Urinary bladder (tissue), 4 donors: ENCODE measurements around the gene SOST. TPM values are rescaled to one million over a fixed set of nuclear protein-coding genes. Genes with fewer than 3 reads are reported as not detected.

Experiments used
- DNase-seq: peaks from one replicate; pipeline ENCODE4 v3.0.0-alpha.2; 2015; ENCODE audit errors: extremely low spot score
- H3K27ac ChIP-seq: one replicate; pipeline ENCODE4 v1.5.1; 2013; ENCODE audit warnings: low read depth, mild to moderate bottlenecking, moderate library complexity
- H3K36me3 ChIP-seq: one replicate; pipeline ENCODE4 v1.6.1; 2013; ENCODE audit warnings: mild to moderate bottlenecking, moderate library complexity; ENCODE audit not compliant: insufficient read depth
- H3K4me1 ChIP-seq: one replicate; pipeline ENCODE4 v1.6.1; 2013; ENCODE audit warnings: mild to moderate bottlenecking, moderate library complexity; ENCODE audit not compliant: insufficient read depth
- H3K4me3 ChIP-seq: one replicate; pipeline ENCODE4 v1.5.1; 2013; ENCODE audit warnings: low read depth, low read length
- WGBS: extraction: QIAGEN DNeasy Blood & Tissue Kit; methylation state at CpG from one replicate; pipeline ENCODE4 v1.1.7; 2013; 5-methylcytosine and 5-hydroxymethylcytosine counted together
- polyA plus RNA-seq: library from polyadenylated mRNA; stranded (reverse); fragments of 200-250 nt; gene quantifications from one replicate; pipeline ENCODE4 v1.2.3, GENCODE V29; 2013
- total RNA-seq: library from RNA; depleted of rRNA; stranded (reverse); fragments of >200 nt; gene quantifications from one replicate; pipeline ENCODE4 v1.2.3, GENCODE V29; 2014
- donor health status: healthy with polysubstance abuse.
- donor health status: healthy.

Gene SOST
- total and polyA plus RNA-seq, 2 donors = 0.21 TPM; not detected in 1

- WGBS = under 1% methylated on average over 64 of the region's 64 CpGs
- no peaks in the 10 kb centered on the region for H3K36me3 ChIP-seq
- peak overlapping the region; percentile 78 for H3K4me3 ChIP-seq
- peak overlapping the region; percentile 98 for H3K27ac ChIP-seq
- DNase-seq = peak; percentile 32
- no peaks in the 10 kb centered on the region for H3K4me1 ChIP-seq
These were observed 38.1 kb downstream of the SOST start for GRCh38 chr17:43720311-43721060.

DNA sequence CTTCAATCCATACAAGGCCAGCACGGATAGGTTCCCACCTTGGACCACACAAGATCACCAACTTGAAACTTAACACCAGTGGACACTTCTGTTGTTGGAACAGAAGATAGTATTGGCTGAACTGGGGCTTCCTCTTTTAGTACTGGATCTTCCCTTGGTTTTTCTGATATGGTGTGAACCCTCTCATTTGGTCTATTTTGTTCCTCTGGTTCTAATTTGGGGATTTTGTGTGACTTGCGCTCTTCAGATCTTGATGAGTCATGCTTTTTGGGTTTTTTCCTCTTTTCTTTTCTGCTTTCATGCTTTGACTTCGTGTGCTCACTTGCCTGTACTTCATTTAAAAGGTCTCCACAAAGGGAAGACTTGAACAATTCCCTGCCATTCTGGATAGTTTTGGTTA, 39.0 kb downstream of the SOST start:
- DNase-seq = no peak
- no peak overlapping the region for H3K27ac ChIP-seq
- 85% methylated on average over 3 of the region's 3 CpGs for WGBS
- no peaks in the 10 kb centered on the region for H3K36me3 ChIP-seq
- no peak overlapping the region for H3K4me3 ChIP-seq
- no peaks in the 10 kb centered on the region for H3K4me1 ChIP-seq

DNA sequence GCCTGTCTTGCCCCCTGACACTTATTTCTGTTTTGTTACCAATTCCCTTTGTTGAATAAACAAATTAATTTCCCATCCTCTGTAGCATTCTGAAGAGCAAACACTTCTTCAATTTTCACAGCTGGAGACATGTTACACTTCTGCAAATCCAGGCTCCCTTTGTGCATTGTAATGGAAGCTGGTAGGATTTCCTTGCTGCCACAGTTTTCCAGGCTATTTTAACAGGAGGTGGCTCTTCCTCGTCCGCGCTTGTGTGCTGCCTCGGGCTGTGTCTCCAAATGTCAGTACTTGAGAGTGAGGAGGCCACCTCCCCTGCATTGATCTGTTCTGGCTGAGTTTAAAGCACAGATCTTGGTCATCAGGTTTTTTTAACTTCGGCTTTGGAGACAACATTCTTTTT, 40.0 kb downstream of the SOST start:
- Histone ChIP-seq H3K4me3 (no peak overlapping the region), H3K36me3 (no peaks in the 10 kb centered on the region), H3K27ac (no peak overlapping the region), H3K4me1 (no peaks in the 10 kb centered on the region)
- DNase-seq = no peak
- 62% methylated on average over 5 of the region's 5 CpGs for WGBS

- no peaks in the 10 kb centered on the region for H3K4me1 ChIP-seq
- no peak overlapping the region for H3K4me3 ChIP-seq
- no peak overlapping the region for H3K27ac ChIP-seq
- DNase-seq = no peak
- H3K36me3 ChIP-seq = no peaks in the 10 kb centered on the region
- WGBS = 73% methylated on average over 6 of the region's 6 CpGs
These were observed 40.7 kb downstream of the SOST start for GRCh38 chr17:43717913-43718312.

DNA sequence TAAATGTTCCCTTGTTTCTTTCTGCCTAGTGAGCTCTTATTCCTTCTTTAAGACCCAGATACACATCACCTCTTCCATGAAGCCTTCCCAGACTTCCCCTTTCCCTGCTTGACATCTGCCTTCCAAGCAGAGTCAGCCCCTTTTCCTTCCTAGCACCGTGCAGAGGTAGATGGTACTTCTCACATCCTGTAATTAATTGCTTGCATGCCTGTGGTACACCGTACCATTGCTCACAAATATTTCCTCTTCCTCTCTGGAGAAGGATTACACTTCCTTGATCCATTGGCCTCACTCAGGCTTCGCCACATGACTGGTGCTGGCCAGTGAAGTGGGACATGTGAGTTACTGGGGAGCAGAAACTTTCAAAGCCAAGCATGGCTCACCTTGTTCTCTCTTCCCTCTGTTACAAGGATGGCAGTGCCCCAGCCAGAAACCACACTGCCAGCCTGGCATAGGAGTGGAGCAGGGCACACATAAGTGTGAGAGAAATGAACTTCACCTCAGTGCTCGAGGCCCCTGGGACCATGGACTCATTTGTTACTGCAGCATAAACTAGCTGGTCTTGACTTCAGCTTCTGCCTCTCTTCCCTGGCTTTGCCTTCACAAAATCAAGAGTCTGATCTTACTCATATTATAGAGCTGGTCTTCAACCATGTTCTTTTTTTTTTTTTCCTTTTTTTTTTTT, 44.0 kb downstream of the SOST start:
- no peaks in the 10 kb centered on the region for H3K36me3 ChIP-seq
- DNase-seq = no peak
- H3K27ac ChIP-seq = no peak overlapping the region
- WGBS = 71% methylated on average over 4 of the region's 4 CpGs
- no peak overlapping the region for H3K4me3 ChIP-seq
- H3K4me1 ChIP-seq = no peaks in the 10 kb centered on the region

DNA sequence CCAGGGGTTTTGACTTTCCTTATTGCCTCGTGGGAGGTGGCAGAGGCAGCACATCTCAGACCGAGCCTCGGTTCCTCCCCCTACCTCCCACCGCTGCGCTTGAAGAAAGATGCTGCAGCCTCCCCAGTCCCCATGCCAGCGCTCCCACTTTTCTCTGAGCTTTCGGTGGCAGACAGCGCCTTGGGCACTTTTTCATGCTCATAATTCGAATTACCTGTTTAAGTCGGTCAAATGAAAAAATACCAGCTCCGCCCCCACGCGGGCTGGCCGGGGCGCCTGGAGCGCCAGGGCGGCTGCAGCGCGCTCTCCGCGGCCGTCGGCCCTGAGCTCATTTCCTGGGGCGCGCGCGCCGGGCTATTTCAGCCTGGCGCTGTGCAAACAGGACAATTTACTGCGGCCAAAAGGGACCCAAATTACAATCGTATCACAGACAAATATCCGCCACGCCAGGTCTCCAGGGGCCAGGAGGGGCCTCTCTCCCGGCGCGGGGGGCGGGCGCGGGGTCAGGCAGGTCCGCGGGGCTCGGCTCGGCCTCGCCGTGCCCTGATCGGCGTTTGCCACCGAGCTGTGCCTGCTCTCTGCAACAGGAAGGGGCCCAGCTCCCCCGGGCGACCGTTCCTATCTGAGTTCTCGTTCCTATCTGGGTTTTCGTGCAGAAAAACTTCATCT, 45.0 kb downstream of the SOST start:
- no peak for DNase-seq
- Histone ChIP-seq H3K36me3 (no peaks in the 10 kb centered on the region), H3K4me1 (no peaks in the 10 kb centered on the region), H3K4me3 (peak overlapping the region; percentile 2), H3K27ac (no peak overlapping the region)
- 2% methylated on average over 53 of the region's 53 CpGs for WGBS

DNA sequence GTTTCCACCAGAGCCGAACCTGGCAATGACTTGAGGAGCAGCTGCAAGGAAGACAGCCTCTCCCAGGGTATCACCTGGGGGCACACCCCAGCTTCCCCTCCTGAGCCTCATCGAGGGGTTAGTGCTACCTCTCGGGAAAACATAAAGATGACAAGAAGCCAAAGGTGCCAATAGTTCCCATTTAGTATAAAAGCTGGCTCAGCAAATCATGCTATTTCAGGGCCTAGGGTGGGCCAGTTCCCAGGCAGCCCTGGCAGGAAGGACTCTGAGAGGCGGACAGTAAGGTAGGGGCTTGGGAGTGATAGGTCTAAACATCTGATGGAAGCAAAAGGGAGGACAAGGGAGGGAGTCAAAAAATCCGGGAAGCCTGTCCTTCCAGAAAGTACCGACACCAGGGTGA, 46.2 kb downstream of the SOST start:
- 84% methylated on average over 6 of the region's 6 CpGs for WGBS
- DNase-seq = no peak
- no peak overlapping the region for H3K4me3 ChIP-seq
- no peak overlapping the region for H3K27ac ChIP-seq
- H3K36me3 ChIP-seq = no peaks in the 10 kb centered on the region
- H3K4me1 ChIP-seq = no peaks in the 10 kb centered on the region

DNA sequence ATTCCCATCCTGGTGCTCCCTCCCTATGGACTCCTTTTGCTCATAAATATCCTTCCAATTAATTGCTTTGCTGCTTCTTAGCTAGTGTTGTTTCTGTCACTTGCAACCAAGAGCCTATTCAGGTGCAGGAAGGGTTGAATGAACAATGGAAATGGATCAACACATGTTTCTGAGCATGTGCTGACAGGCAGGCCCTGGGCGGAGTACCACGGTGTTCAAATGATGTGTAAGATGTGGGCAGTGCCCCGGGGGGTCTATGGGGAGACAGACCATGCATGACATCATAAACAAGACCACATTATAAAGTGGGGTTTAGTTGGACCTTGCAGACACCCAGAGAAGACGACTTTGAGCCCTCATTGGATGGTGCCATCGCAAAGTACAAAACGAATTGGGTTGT, 48.5 kb downstream of the SOST start:
- 87% methylated on average over 6 of the region's 6 CpGs for WGBS
- no peak for DNase-seq
- H3K4me3 ChIP-seq = no peak overlapping the region
- no peaks in the 10 kb centered on the region for H3K4me1 ChIP-seq
- no peaks in the 10 kb centered on the region for H3K36me3 ChIP-seq
- no peak overlapping the region for H3K27ac ChIP-seq

DNA sequence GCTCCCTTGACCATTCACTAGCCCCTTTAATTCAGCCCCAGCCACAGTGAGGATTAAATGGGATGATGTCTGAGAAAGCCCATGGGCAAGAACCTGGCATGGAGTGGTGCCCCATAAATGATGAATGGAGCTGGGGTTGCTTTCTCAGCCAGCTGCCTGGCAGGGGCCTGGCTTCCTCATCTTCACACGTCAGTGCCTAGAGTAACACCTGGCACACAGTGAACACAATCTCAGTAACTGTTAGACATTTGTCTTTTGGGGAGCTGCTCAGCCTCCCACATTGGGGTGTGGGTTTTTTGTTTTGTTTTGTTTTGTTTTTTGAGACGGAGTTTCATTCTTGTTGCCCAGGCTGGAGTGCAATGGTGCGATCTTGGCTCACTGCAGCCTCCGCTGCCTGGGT, 49.4 kb downstream of the SOST start:
- H3K4me3 ChIP-seq = no peak overlapping the region
- DNase-seq = no peak
- WGBS = 95% methylated on average over 4 of the region's 4 CpGs

GRCh38 chr17:43707184-43707583, 51.4 kb downstream of the SOST start:
- Histone ChIP-seq H3K36me3 (no peaks in the 10 kb centered on the region), H3K27ac (no peak overlapping the region), H3K4me1 (no peaks in the 10 kb centered on the region), H3K4me3 (no peak overlapping the region)
- 79% methylated on average over 5 of the region's 5 CpGs for WGBS
- no peak for DNase-seq

More for the DNA sequence above, 49.4 kb downstream of the SOST start:
- no peaks in the 10 kb centered on the region for H3K36me3 ChIP-seq
- no peaks in the 10 kb centered on the region for H3K4me1 ChIP-seq
- no peak overlapping the region for H3K27ac ChIP-seq

GRCh38 chr17:43706235-43706634, 52.4 kb downstream of the SOST start:
- no peak for DNase-seq
- WGBS = 77% methylated on average over 5 of the region's 5 CpGs

More at GRCh38 chr17:43706235-43706634, 52.4 kb downstream of the SOST start:
- H3K36me3 ChIP-seq = no peaks in the 10 kb centered on the region
- H3K4me1 ChIP-seq = no peaks in the 10 kb centered on the region
- no peak overlapping the region for H3K27ac ChIP-seq
- no peak overlapping the region for H3K4me3 ChIP-seq
